Colonic mucosa (tissue), 4 donors: ENCODE measurements around the gene EPB41L3. TPM values are rescaled to one million over a fixed set of nuclear protein-coding genes. Genes with fewer than 3 reads are reported as not detected.

Experiments used
- DNase-seq: peaks from one replicate; pipeline ENCODE4 v3.0.0-alpha.2; 2020
- H3K27ac ChIP-seq: fragments of 200-600 bp; one replicate; pipeline ENCODE4 v1.8.0; 2021
- H3K27me3 ChIP-seq: fragments of 200-600 bp; one replicate; pipeline ENCODE4 v1.8.0; 2021
- H3K36me3 ChIP-seq: fragments of 200-600 bp; one replicate; pipeline ENCODE4 v1.8.0; 2021
- H3K4me1 ChIP-seq: fragments of 200-600 bp; one replicate; pipeline ENCODE4 v1.8.0; 2021; ENCODE audit warnings: mild to moderate bottlenecking
- H3K4me3 ChIP-seq: fragments of 200-600 bp; one replicate; pipeline ENCODE4 v1.8.0; 2021
- H3K9ac ChIP-seq, 2 donors: one replicate each; pipeline ENCODE4 v1.7.0; 2013; ENCODE audit warnings: control low read depth in 2 of 2, low read depth in 2 of 2, low read length in 2 of 2
- H3K9me3 ChIP-seq: fragments of 200-600 bp; one replicate; pipeline ENCODE4 v1.8.0; 2021
- CTCF ChIP-seq: fragments of 200-600 bp; IDR thresholded peaks from one replicate; pipeline ENCODE4 v1.8.0; 2022; ENCODE audit warnings: antibody characterized with exemption, mild to moderate bottlenecking
- intact Hi-C: fragments of 100-400 bp; cut with DNase I; formaldehyde crosslinking; loops from one replicate; pipeline ENCODE4 v1.14.1; 2022
- total RNA-seq, 2 donors: library from RNA; stranded (reverse); fragmentation: NEBNext Ultra II Directional in 1 of 2; extraction: Animal tissue kit (Norgen Biotek cat#: 25700) in 1 of 2; gene quantifications; one replicate each; pipeline ENCODE4 v1.2.1, GENCODE V29; 2021
- donor health status: healthy.
- donor health status: DM: no; HTN: no; CAD: no.
- donor health status: DM: no; HTN: no; CAD: no.

EPB41L3 gene
- total RNA-seq, 2 donors from 2014 or later, result 43.3 to 78.0 TPM

GRCh38 chr18:5452943-5453443, 90.8 kb downstream of the EPB41L3 start:
- no peak overlapping the region for H3K9ac ChIP-seq
- no peak overlapping the region for H3K4me3 ChIP-seq
- H3K27me3 ChIP-seq, result no peaks in the 10 kb centered on the region
- no peak overlapping the region for H3K27ac ChIP-seq
- H3K36me3 ChIP-seq, result no peaks in the 10 kb centered on the region
- no peak for TF ChIP-seq CTCF
- no peaks in the 10 kb centered on the region for H3K4me1 ChIP-seq
- DNase-seq, result no peak
- intact Hi-C loops, result no loop called here
- H3K9me3 ChIP-seq, result no peaks in the 10 kb centered on the region

- no peak for DNase-seq
- intact Hi-C loops, result no loop called here
- Histone ChIP-seq H3K27me3 (no peaks in the 10 kb centered on the region), H3K4me3 (no peak overlapping the region), H3K9me3 (no peaks in the 10 kb centered on the region), H3K4me1 (no peaks in the 10 kb centered on the region), H3K9ac (no peak overlapping the region), H3K27ac (no peak overlapping the region), H3K36me3 (no peaks in the 10 kb centered on the region)
- TF ChIP-seq CTCF, result no peak
Observed at GRCh38 chr18:5451871-5452270, 91.9 kb downstream of the EPB41L3 start.

DNA sequence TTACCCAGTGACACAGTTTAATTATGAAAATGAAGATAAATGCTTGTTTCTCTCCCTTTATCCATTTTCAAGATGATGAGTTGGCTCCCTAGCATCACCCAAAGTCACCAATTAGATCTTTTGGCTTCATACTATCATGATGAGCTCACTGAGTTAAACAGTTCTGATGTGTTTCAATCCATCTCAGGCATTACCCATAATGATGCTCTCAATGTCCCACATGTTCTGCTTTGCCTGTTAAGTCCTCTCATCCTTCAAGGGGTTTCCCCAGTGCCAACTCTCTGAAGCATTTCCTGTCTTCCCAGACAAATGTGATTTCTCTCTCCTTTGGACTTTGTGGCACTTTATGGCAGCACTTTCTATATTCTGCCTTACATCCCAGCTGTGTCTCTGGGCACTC, 92.6 kb downstream of the EPB41L3 start:
- no peak for DNase-seq
- Histone ChIP-seq H3K4me1 (no peaks in the 10 kb centered on the region), H3K36me3 (no peaks in the 10 kb centered on the region), H3K9ac (no peak overlapping the region), H3K27me3 (no peaks in the 10 kb centered on the region), H3K27ac (no peak overlapping the region), H3K4me3 (no peak overlapping the region), H3K9me3 (no peaks in the 10 kb centered on the region)
- intact Hi-C loops, result no loop called here
- no peak for TF ChIP-seq CTCF

DNA sequence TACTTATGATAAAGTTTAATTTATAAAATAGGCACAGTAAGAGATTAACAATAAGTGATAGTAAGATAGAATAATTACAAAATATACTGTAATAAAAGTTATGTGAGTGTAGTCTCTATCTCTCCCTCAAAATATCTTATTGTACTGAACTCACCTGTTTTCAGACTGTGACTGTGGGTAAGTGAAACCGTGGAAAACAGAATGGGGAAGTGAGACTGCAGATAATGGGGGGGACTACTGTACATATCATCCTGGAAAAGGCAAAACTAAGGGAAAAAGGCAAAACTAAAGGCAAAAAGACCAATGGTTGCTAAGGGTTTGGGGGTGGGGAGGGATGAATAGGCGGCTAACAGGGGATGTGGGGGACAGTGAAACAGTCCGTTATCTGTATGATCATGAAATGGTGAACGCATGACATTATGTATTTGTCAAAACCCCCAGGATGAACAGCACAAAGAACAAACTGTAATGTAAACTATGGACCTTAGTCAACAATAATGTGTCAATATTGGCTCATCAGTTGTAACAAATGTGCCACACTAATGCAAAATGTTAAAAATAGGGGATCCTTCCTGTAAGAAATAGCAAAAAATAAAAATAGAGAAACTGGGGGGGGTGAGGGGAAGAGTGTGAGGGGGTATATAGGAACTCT, 93.8 kb downstream of the EPB41L3 start:
- no peaks in the 10 kb centered on the region for H3K9me3 ChIP-seq
- no peak overlapping the region for H3K9ac ChIP-seq
- no peaks in the 10 kb centered on the region for H3K4me1 ChIP-seq
- no peaks in the 10 kb centered on the region for H3K36me3 ChIP-seq
- no peak for DNase-seq
- H3K4me3 ChIP-seq, result no peak overlapping the region
- no peak overlapping the region for H3K27ac ChIP-seq
- intact Hi-C loops, result no loop called here
- no peaks in the 10 kb centered on the region for H3K27me3 ChIP-seq
- TF ChIP-seq CTCF, result no peak

- Histone ChIP-seq H3K9me3 (no peaks in the 10 kb centered on the region), H3K27ac (no peak overlapping the region), H3K4me3 (no peak overlapping the region), H3K4me1 (no peaks in the 10 kb centered on the region), H3K36me3 (no peaks in the 10 kb centered on the region), H3K27me3 (no peaks in the 10 kb centered on the region), H3K9ac (no peak overlapping the region)
- no peak for DNase-seq
- intact Hi-C loops, result no loop called here
- TF ChIP-seq CTCF, result no peak
Observed at GRCh38 chr18:5447442-5447841, 96.4 kb downstream of the EPB41L3 start.
